Fibroblast of peridontal ligament (primary cell): Measurements from ENCODE around the gene SPRED3.
"Not testable (repeated sequence)": the region's sequence is repeated elsewhere in the genome, so short reads cannot be mapped to it uniquely, and the experiment has no call there.

Experiments
- DNase-seq: peaks from one replicate; pipeline ENCODE4 v3.0.0-alpha.2; 2010; ENCODE audit errors: extremely low read depth

SPRED3 gene

GRCh38 chr19:38388349-38389100 is at the start of gene SPRED3:
Gene SPRED3, plus strand, starts transcription at chr19:38388697. Its CDS starts 1,606 bp downstream, at chr19:38390303.
- no peak for DNase-seq

- DNase-seq, result not testable (repeated sequence)
Observed at GRCh38 chr19:38339011-38339410, 49.5 kb upstream of the SPRED3 start.

- DNase-seq, result no peak
Observed at GRCh38 chr19:38340927-38341326, 47.6 kb upstream of the SPRED3 start.

- no peak for DNase-seq
Observed at GRCh38 chr19:38346837-38347236, 41.7 kb upstream of the SPRED3 start.

- DNase-seq, result no peak
Observed at GRCh38 chr19:38350883-38351282, 37.6 kb upstream of the SPRED3 start.

GRCh38 chr19:38351865-38352395 is 36.6 kb upstream of the SPRED3 start:
- no peak for DNase-seq

- no peak for DNase-seq
Observed at GRCh38 chr19:38352611-38353010, 35.9 kb upstream of the SPRED3 start.

- DNase-seq, result no peak
Observed at GRCh38 chr19:38355728-38356725, 32.5 kb upstream of the SPRED3 start.

GRCh38 chr19:38358071-38358470 is 30.4 kb upstream of the SPRED3 start:
- no peak for DNase-seq

GRCh38 chr19:38359242-38360021 is 29.1 kb upstream of the SPRED3 start:
- DNase-seq, result no peak

- DNase-seq, result no peak
Observed at GRCh38 chr19:38360351-38360750, 28.1 kb upstream of the SPRED3 start.

- no peak for DNase-seq
Observed at GRCh38 chr19:38360839-38361631, 27.5 kb upstream of the SPRED3 start.

- peak; percentile 44 for DNase-seq
Observed at GRCh38 chr19:38361633-38362075, 26.8 kb upstream of the SPRED3 start.

GRCh38 chr19:38362076-38362945 is 26.2 kb upstream of the SPRED3 start:
- DNase-seq, result peak; percentile 35

- not testable (repeated sequence) for DNase-seq
Observed at GRCh38 chr19:38362946-38363688, 25.4 kb upstream of the SPRED3 start.

GRCh38 chr19:38367041-38367440 is 21.5 kb upstream of the SPRED3 start:
- no peak for DNase-seq

GRCh38 chr19:38369584-38369983 is 18.9 kb upstream of the SPRED3 start:
- no peak for DNase-seq

GRCh38 chr19:38370299-38370698 is 18.2 kb upstream of the SPRED3 start:
- no peak for DNase-seq

GRCh38 chr19:38371081-38371480 is 17.4 kb upstream of the SPRED3 start:
- DNase-seq, result no peak
